GM21390 (cell line): ENCODE data around the gene PRTFDC1.

ENCODE experiments used
- ATAC-seq: cut with Tn5 transposase; IDR thresholded peaks from one replicate; pipeline ENCODE4 v1.9.1; 2021; ENCODE audit not compliant: unreplicated experiment

PRTFDC1 gene

GRCh38 chr10:24804956-24805355 lies 147.4 kb downstream of the PRTFDC1 start:
- ATAC-seq: no peak

DNA sequence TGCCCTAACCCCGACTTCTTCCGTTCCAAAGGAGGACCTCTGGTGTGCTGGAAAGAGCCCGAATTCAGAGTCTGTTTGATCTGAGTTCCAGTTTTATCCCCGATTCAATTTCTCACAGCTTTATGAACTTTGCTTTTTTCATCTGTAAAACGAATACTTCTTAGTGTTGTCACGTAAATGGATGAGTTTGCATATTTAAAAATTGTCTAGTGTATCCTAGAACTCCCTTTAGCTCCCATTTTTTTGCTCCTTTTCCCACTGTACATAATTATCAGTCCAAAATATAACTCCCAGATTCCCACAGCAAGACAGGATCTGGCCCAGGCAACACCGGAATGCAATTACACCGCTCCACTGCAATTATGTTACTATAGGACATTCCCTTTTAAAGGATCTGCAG lies 148.0 kb downstream of the PRTFDC1 start:
- ATAC-seq: no peak

GRCh38 chr10:24802378-24802777 lies 150.0 kb downstream of the PRTFDC1 start:
- ATAC-seq: no peak

- ATAC-seq: no peak
Observed at GRCh38 chr10:24800861-24801260, 151.5 kb downstream of the PRTFDC1 start.
